HG03066 (cell line): Measurements from ENCODE around the gene TAPBPL.
"Not testable (repeated sequence)": the region's sequence is repeated elsewhere in the genome, so short reads cannot be mapped to it uniquely, and the experiment has no call there.

ENCODE experiments used
- ATAC-seq: cut with Tn5 transposase; IDR thresholded peaks from one replicate; pipeline ENCODE4 v1.9.1; 2021; ENCODE audit warnings: low read depth; ENCODE audit not compliant: unreplicated experiment

TAPBPL gene

GRCh38 chr12:6451348-6452244 is at the start of gene TAPBPL:
Gene TAPBPL, plus strand, starts transcription at chr12:6452042. Its CDS starts 207 bp downstream, at chr12:6452249.
- ATAC-seq = peak; percentile 57

- ATAC-seq = no peak
Measured at GRCh38 chr12:6404390-6404789, 47.5 kb upstream of the TAPBPL start.

GRCh38 chr12:6405963-6406362 is 45.9 kb upstream of the TAPBPL start:
- ATAC-seq = no peak

- no peak for ATAC-seq
Measured at GRCh38 chr12:6407236-6407954, 44.4 kb upstream of the TAPBPL start.

GRCh38 chr12:6416596-6416995 is 35.2 kb upstream of the TAPBPL start:
- ATAC-seq = no peak

- ATAC-seq = no peak
Measured at GRCh38 chr12:6418796-6419195, 33.0 kb upstream of the TAPBPL start.

GRCh38 chr12:6420364-6420763 is 31.5 kb upstream of the TAPBPL start:
- no peak for ATAC-seq

- no peak for ATAC-seq
Measured at GRCh38 chr12:6423267-6424007, 28.4 kb upstream of the TAPBPL start.

- no peak for ATAC-seq
Measured at GRCh38 chr12:6424008-6424347, 27.9 kb upstream of the TAPBPL start.

- no peak for ATAC-seq
Measured at GRCh38 chr12:6424866-6425265, 27.0 kb upstream of the TAPBPL start.

- ATAC-seq = no peak
Measured at GRCh38 chr12:6425590-6426531, 26.0 kb upstream of the TAPBPL start.

GRCh38 chr12:6426882-6427671 is 24.8 kb upstream of the TAPBPL start:
- peak; percentile 57 for ATAC-seq

- not testable (repeated sequence) for ATAC-seq
Measured at GRCh38 chr12:6427796-6428195, 24.0 kb upstream of the TAPBPL start.

GRCh38 chr12:6428326-6428725 is 23.5 kb upstream of the TAPBPL start:
- ATAC-seq = no peak

- no peak for ATAC-seq
Measured at GRCh38 chr12:6430124-6430989, 21.5 kb upstream of the TAPBPL start.

- ATAC-seq = no peak
Measured at GRCh38 chr12:6432991-6433390, 18.9 kb upstream of the TAPBPL start.

GRCh38 chr12:6434205-6435140 is 17.4 kb upstream of the TAPBPL start:
- ATAC-seq = no peak
